CD4-positive, alpha-beta T cell treated with Interleukin-17A for 4 hours (primary cell): ENCODE data around the gene PLD1.

Source experiments
- DNase-seq: peaks from one replicate; pipeline ENCODE4 v3.0.0-alpha.2; 2020; ENCODE audit warnings: mixed read lengths

The PLD1 gene

DNA sequence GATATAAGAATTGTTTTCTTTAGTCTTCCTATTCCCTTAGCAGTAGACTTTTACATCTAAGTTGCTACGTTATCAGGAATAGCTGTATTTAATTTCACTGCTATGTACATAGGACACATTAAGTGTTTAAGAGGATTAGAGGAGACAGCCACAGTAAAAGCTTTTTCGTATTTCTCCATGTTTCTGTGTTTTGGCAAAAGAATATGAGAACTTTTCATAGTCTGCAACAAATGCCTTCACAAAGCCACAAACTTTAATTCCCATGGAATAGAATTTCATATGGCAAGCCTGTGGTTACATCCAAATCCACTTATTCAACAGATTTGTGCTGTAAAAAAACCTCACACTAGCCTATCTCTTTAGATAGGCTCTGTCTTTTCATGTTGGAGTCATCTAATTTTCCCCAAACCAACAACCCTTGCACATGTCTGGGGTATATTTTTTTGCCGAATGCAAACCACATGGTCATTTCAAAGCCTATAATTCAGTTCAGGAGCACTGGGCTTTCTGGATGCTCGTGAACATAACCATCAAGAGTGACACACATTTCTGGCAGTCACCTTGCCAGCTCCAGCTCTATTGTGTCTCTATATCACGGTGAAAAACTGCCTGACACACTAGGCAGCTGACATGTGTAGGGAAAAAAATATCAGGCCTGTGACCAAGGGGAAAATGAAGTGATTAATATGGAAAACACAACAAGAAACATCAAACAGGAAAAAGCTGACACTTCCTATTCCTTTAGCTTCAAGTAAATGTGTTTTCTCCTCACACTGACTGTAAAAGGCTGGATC lies 19.2 kb downstream of the PLD1 start:
- no peak for DNase-seq

DNA sequence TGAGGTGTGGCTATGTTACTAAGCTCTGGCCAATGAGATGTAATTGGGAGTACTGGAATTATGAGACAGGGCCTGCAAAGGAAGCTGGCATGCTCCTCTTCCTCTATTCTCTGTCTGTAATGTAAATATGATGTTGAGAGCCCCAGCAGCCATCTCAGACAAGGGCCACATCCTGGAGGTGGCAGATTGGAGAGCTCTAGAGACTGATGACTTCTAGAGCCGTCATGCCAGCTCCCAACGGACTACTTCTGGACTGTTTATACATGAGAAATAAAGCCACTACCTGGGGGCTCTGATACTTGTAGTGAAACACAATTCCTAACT lies 19.7 kb downstream of the PLD1 start:
- no peak for DNase-seq

DNA sequence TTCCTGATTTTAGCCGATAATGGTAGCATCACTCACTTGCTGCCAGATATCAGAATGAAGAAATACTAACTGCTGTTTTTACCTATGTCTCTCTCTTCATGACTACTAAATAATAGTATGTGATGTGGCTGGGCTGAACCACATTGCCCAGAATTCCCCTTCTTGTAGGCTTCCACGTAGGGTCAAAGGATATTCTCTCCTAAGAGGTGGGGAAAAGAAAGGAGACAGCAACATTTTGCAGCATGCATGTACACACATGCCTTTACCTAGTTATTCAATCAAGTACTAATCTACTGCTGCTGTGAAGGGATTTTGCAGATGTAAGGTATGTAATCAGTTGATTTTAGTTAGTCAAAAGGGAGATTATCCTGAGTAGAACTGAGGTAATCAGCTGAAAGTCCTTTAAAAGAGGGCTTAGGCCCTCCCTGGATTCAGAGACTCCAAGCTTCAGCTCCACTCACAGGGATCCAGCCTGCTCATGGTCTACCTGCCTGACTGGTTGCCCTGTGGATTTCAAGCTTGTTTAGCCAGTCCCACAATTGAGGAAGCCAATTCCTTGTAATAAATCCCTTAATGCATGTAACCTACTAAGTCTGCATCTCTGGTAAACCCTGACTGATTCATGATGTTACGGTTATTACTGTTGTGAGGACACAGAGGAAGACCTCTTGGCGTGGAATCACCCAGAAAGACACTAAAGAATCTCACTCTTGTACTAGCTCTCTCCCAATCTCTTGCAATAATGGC lies 20.4 kb downstream of the PLD1 start:
- no peak for DNase-seq

DNA sequence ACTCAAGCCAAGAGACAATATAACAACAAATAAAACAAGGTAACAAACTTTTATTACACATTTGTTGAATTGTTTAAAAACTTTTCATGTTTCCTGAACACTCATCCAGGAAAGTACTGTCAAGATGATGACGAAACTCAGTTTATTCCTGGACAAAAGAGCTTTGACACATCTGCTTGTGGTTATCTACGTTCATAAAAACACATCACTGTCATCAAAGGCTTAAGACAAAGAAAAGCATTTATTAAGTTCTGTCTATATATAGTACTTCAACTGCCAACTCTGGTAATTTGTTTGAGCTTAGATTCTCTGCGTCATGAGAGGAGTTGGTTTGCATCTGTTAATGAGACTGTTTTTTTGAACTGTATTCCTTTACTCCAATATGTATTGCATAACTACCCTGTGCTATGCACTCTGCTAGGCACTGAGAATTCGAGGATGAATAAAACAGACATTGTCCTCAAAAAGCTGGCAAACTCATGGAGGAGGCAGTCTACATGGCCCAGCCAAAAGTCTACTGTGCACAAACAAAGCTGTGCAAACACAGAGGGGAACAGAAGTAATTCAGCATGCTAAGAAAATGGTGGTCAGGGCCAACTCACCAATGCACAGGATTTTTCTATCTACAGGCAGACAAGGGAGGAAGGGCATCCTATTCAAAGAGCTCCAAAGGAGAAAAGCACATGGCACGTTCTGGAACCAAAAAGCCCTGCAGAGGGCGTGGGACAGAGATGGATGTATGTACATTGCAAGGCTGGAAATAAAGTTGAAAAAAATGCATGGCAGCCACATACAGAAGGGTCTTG lies 21.5 kb downstream of the PLD1 start:
- no peak for DNase-seq

DNA sequence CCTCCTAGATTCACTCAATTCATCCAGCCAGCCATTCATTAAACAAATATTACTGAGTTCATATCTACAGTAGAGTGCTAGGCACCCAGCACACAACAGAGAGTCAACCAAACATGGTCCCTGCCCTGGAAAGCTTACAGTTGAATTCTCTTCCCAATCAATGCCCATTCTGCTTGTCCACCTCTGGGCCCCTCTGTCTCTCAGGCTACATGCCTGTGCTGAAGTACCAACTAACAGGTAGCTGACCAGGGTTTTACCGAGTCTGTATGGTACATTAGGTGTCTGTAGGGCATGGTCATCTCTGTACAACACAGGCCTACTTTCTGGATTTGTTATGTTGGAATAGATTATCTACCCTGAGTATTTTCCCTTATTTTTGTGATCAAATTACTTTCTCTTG lies 23.3 kb downstream of the PLD1 start:
- no peak for DNase-seq

DNA sequence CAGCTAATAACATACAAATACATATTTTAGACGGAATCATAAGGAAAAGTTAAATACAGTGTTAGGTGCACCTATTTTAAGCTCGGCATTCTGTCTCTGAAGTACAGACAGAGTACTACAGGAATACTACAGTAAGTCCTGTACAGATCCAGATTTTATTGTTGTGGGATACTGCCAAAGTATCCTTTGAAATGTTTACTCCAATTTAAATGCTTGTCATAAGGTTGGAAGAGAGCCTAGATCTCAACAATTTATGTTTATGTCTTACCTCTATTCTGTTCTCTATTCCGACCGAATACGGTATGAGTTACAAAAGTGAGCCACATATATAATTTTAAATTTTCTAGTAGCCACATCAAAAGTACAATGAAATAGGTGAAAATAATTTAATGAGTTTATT lies 25.3 kb downstream of the PLD1 start:
- DNase-seq, result no peak

DNA sequence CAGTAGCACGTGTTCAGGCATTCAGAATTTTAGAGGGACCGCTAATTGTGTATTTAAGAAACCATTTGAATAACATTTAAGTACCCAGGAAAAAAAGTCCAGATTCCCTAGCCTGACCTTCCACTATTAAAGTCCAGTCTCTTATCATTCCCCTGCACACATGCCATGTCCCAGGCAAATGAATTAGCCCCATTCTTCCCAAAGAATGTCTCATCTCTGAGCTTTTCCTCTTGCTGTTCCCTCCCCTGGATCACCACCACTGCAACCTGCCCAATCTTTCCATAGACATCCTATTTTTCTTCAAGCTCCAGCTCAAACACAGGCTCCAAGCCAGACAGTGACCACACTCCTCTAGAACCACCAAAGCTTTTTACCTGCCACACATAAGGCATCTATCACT lies 25.9 kb downstream of the PLD1 start:
- DNase-seq, result no peak

DNA sequence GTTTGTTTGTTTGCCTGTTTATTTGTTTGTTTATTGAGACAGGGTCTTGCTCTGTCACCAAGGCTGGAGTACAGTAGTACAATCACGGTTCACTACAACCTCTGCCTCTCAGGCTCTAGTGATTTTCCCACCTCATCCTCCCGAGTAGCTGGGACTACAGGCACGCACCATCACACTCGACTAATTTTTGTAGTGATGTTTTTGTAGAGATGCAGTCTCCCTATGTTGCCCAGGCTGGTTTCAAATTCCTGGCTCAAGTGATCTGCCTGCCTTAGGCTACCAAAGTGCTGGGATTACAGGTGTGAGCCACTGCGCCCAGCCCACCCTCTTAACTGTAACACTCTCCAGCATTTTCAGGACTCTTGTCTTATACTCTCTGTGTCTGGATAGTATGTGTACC lies 26.7 kb downstream of the PLD1 start:
- DNase-seq, result no peak

DNA sequence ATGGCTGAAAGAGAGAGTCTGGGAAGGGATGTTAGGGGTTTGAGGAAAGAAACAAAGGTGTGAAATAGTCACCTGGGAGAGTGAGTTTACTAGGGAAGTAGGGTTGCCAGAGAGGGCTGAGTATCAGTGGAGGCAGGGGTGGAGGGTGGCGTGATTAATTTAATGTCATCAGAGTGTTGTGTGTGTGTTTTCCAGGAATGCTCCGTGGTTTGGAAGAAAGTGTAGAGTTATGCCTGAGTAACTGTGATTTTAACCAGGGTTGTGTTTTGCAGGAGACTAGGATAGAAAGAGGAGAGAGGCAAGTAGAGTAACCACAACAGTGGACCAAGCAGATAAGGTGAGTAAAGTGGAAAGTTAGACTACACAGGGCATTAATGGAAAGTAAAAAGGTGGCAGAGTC lies 27.2 kb downstream of the PLD1 start:
- no peak for DNase-seq

DNA sequence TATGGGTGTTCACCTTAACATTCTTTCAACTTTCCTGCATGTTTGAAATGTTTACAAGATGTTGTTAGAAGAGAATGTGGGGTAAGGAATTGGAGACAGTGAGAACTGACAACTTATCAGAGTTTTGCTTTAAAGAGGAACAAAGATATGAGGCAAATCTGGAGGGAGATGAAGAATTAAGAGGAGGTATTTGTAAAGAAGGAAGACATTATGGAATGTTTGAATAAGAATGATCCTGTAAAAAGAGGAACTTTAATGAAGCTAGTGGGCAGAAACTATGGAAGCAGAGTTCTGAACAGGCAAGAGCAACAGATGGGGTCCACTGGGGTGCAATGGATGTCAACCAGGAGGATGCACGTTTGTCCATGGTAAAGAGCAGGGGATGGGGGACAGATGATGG lies 27.7 kb downstream of the PLD1 start:
- DNase-seq, result no peak

DNA sequence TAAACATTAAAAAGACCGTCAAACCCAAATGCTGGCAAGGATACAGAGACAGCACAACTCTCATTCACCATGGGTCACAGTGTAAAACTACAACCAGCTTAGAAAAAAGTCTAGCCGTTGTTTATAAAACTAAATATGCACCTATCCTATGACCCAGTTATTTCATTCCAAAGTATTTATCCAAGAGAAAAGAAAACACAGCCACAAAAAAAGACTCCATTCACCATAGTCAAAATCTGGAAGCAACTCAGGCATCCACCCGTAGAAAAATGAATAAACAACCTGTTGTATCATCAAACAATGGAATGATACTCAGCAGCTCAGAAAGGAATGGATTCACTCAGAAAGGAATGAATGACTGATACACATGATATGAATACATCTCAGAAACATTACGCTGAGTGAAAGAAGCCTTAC lies 28.6 kb downstream of the PLD1 start:
- DNase-seq, result no peak

DNA sequence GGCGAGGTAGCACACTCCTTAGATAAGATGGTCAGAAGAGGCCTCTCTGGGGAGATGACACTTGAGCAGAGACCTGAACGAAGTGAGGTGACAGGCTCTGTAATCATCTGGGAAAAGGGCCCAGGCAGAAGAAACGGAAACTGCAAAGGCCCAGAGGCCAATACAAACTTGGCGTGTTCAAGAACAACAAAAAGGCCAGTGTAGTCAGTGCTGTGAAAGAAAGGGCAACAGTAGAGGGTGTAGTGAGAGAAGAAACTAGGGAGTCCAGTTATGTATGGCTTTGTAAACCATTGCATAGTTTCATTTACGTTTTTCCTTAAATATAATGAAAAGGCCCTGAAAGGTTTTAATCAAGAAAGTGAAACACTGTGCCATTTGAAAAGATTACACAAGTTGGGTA lies 31.8 kb downstream of the PLD1 start:
- no peak for DNase-seq

DNA sequence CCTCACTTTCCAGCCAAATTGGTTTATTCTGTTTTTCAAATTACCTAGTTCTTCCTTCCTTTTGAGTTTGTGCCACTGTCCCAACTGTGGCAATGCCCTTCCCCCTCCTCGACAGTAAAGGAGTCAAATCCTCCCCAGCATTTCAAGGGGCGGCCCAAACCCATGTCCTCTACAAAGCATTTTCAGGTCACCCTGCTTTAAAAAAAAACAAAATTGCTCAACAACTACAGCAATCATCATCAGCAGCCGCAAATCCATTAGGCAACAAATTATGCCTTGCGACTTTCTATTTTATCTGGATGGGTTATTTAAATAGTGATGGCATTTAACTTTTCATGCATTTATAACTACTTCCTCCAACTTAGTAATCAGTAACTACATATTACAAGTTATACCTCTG lies 32.7 kb downstream of the PLD1 start:
- DNase-seq, result no peak

DNA sequence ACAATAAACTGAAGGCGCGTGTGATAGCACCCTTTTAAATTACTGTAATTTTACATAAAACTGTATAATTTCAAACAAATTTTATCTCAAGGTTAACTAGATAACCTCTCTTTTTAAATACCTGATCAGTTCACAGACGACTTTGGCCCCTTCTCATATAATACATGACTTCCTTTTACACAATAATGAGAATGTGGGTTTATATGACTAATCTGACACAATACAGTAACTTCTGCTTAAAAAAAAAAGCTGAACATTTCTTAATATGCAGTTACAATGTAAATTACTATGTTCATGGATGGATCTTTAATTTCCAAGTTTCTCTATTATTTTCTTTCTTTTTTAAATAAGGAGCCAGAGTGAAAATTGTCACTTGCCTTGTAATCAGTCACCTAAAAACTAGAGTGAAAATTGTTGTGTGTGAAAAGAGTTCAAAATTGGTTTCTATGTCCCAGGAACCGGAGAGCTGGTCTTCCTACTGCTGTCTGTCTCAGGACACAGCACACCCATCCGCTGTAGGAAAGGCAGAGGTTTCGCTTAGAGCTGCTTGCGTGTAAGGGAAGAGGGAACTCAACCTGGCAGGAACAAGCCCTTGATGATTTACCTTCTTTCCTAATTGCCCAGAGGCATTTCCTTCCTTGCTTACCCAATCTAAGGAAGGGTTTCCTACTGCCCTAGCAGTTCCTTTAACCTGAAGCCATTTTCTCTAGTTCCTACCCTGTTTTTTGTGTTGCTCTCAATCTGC lies 33.3 kb downstream of the PLD1 start:
- no peak for DNase-seq

DNA sequence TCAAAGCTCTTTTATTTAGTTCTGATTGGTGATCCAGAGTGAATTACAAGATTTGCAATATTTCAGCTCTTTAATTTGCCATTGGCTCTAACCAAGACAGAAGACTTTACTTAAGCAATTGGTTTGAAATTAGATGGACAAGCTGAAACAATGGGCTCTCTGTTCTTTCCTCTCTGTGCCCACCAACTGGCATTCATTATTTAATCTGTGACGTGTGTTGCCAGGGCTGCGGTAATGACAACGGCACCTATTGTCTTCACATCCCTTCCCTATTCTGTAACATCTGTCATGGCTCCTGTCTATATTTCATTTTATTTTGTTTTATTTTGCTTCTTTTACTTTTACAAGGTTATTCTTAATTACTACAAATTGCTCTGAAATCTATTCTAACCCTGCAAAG lies 33.9 kb downstream of the PLD1 start:
- DNase-seq, result no peak

DNA sequence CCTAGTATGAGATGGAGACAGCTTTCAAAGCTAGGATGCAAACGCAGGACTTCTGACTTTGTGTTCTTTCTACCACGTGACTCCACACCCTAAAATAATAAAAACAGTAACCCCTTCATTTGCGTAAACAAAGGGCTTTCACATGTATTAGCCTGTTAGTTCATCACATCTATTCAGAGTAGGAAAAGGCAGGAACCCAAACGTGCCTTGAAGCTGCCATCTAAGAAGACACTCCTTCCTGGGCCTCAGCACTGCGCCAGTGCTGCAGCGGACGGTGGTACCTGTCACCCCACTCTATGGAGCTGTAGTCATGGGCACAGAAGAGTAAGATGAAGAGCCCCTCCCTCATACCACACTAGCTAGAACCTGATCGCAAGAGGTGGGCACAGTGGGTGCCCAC lies 34.3 kb downstream of the PLD1 start:
- no peak for DNase-seq

DNA sequence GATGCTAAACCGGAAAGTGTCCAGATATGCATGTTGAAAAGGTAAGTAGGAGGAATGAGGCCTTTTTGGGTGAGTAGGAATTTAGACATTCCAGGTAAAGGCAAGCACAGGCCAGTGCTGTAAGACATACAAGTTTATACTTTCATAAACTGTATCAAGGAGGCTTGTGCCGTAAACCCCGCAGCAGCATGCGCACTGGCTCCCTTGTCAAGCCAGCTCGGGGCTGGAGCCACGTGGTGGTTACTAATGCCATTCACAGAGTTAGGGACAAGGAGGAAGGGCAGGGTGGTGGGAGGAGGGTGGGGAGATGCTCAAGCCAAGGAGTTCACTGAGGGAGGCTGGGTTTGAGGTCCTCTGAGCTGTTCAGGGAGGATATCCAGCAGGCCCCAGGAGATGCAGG lies 35.8 kb downstream of the PLD1 start:
- DNase-seq, result no peak

DNA sequence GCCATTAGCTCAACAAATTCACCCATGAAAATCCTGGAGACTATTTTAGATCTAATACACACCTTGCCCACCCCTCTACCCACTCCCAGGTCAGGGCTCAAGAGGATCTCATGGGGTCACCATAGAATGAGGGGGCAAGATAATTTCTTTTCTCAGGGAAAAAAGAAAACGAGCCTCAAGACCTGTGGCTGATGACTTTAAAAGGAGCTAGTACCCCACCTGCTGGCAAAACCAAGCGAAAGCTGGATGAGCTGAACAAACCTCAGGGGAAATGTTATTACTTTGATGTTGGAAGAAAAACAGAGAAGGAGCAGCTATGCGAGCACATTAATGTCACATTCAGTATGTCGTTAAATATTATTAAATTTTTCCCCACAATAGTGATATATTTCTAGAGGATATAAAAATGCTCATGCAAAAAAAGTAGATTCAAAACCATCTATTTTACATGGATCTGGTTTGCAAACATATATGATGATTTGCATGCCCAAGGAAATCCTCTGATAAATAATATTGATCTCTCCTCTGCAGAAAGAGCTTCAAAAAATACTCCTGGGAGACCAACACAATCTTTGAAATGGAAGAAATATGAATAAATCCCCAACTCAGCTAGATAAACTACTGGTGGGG lies 37.7 kb downstream of the PLD1 start:
- peak; percentile 53 for DNase-seq

DNA sequence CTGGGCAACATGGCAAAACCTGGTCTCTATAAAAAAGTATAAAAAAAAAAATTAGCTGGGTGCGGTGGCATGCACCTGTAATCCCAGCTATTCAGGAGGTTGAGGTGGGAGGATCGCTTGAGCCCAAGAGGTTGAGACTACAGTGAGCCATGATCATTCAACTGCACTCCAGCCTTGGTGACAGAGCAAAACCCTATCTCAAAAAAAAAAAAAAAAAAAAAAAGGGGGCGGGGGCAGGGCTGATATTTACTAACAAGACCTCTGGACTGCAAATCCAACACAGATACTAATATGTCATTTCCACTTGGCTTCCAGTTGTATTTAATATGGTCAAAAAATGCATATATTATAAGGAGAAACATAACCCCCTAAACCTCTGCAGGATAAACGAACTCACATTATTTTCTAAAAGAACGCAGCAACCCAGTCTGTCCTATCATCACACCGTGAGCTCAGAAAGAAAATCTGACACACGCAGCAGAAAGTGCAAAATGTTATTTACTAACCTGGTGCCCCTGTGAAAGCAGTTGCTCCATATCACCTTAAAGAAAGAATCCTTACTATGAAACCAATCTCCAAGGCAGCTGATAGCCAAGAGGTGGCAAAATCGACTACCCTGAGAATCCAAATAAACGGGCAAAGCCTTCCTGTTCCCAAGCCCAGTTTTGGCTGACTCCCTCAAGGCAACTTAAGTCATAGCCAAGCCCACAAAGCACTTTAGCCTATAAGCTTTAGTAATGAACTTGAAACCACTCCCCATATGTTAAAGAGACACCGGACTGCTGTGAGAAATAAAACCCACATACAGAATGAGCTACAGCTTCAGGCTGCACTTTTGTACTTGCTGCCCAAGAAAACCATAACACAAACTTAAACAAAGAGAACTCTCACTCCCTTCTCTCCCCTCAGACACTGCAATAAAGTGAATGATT lies 39.3 kb downstream of the PLD1 start:
- DNase-seq, result no peak

DNA sequence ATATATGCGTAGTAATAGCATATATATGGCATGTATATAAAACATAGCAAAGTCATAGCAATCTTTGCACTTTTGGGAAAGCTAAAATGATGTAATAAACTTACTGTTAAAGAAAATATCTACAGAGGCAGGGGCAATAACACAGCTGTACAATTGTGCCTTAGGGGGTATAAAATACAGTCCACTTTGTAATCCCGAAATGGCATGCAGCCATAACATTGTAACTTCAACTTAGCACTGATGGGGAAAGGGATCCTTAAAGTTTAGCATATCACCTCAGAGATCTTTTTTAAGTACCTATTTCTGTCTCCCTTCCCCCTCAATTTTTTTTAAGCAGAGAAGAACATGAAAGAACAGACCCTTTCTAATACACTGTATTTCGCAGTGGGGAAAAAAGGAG lies 40.8 kb downstream of the PLD1 start:
- DNase-seq, result no peak

DNA sequence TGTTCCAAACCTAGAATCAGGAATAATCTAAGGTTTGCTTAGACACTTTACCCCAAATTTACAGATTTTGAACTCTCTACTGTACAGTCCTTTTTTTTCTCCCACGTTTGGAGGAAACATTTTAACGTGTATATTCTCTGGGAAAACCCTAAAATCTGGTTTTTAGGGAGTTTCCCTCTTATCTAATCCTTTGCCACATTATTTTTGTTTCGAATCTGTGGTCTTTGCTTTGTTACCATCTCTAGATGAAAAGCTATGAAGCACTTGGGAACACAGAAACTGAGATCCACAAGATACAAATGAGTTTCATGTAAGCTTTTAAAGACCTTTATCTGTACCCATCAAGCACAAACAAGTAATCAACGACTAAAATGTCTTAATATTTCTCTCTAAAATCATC lies 41.3 kb downstream of the PLD1 start:
- no peak for DNase-seq
